ENCODE data around the gene SCGB1D1. TPM values are rescaled to one million over a fixed set of nuclear protein-coding genes. Genes with fewer than 3 reads are reported as not detected.

Gene SCGB1D1
- total RNA-seq, 4 donors from 2014 or later, result not detected

GRCh38 chr11:62242021-62242420 lies 52.0 kb downstream of the SCGB1D1 start, which contains the start of gene SCGB1D2:
Gene SCGB1D2 (plus strand): TSS chr11:62242239. CDS start chr11:62242308, 69 bp downstream.
- H3K36me3 ChIP-seq, result no peaks in the 10 kb centered on the region
- no peak for DNase-seq
- no peak within 1 kb of the TSS for H3K27ac ChIP-seq
- H3K4me3 ChIP-seq, result no peak within 1 kb of the TSS
- intact Hi-C loops (cut with DNase I; ENCODE audit: low total_unique reads), result no loop called here
- 0 to 20% methylated on average over 1 to 3 of the region's 3 CpGs for WGBS, 2 donors (ENCODE audit: low coverage in 1 of 2)
- peaks cover 30% of the 10 kb centered on the region for H3K27me3 ChIP-seq
- TF ChIP-seq EP300 (IDR thresholded peaks at IDR 0.05; ENCODE audit: low read depth) (no peak), POLR2A (IDR thresholded peaks at IDR 0.05) (no peak)
- H3K4me1 ChIP-seq, result no peaks in the 10 kb centered on the region
- in situ Hi-C loops (cut with MboI; ENCODE audit: low pct_ligation_motif_present in 1 of 4, low pct_unique_long_range_greater_than_20kb in 1 of 4, low sequenced_read_pairs in 3 of 4), result no loop called here
- no peaks in the 10 kb centered on the region for H3K9me3 ChIP-seq

Other genes with a start within 250 kb of the SCGB1D1 start
- 1 to 10 TPM in 3 of 4 donors, under 1 TPM in 1; 0.40 to 3.7 (median 2.6) TPM for gene BEST1, start 239.9 kb upstream of the SCGB1D1 start, total RNA-seq
- 1,000 to 10,000 TPM; 2,288 to 6,007 (median 4,694) TPM for gene FTH1, start 222.6 kb upstream of the SCGB1D1 start, total RNA-seq
- 10 to 100 TPM; 10.5 to 38.9 (median 26.1) TPM for gene INCENP, start 66.2 kb upstream of the SCGB1D1 start, total RNA-seq
- 1 to 10 TPM in 2 of 4 donors, not detected in 2; 2.7 to 5.9 TPM for gene SCGB2A1, start 18.5 kb downstream of the SCGB1D1 start, total RNA-seq
- not detected for gene SCGB1D2, start 52.0 kb downstream of the SCGB1D1 start, total RNA-seq
- not detected for gene SCGB2A2, start 79.9 kb downstream of the SCGB1D1 start, total RNA-seq
- gene SCGB1D4, start 108.9 kb downstream of the SCGB1D1 start, total RNA-seq, result not detected
- 10 to 100 TPM; 14.9 to 44.5 (median 35.6) TPM for gene ASRGL1, start 147.2 kb downstream of the SCGB1D1 start, total RNA-seq
- gene SCGB1A1, start 228.8 kb downstream of the SCGB1D1 start, total RNA-seq, result not detected